HG03439 (cell line): ENCODE results near the gene MSTN.

ENCODE experiments used
- ATAC-seq: cut with Tn5 transposase; IDR thresholded peaks from one replicate; pipeline ENCODE4 v1.9.1; 2021; ENCODE audit warnings: mild to moderate bottlenecking, moderate library complexity; ENCODE audit not compliant: unreplicated experiment

Gene MSTN

GRCh38 chr2:190062601-190063000 lies at the start of gene MSTN:
MSTN (minus strand) TSS chr2:190062729; CDS start chr2:190062596, 133 bp downstream.
- no peak for ATAC-seq

- ATAC-seq = no peak
Observed at GRCh38 chr2:190111166-190111565, 48.6 kb upstream of the MSTN start.

DNA sequence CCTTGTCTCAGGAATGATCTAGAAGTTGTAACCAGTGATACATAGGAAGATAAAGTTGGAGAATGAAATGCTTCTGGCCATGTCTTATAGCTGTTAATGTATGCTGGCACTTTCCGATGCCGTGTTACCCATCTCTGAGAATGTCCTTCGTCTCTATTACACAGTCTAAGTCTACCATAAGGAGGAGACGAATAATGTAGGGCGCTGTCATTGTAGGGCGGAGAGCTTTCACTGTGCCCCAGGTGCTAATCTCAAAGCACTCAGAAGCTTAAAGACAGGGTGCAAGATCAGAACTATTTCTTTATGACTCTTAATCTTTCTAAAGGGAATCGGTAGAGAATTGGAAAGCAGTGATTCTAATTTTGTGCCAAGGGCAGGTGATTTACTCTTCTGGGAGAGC lies 48.2 kb upstream of the MSTN start:
- no peak for ATAC-seq

- no peak for ATAC-seq
Observed at GRCh38 chr2:190110131-190110530, 47.6 kb upstream of the MSTN start.

GRCh38 chr2:190107409-190107808 lies 44.9 kb upstream of the MSTN start:
- ATAC-seq = no peak

GRCh38 chr2:190106783-190107182 lies 44.3 kb upstream of the MSTN start:
- ATAC-seq = no peak

GRCh38 chr2:190105554-190105953 lies 43.0 kb upstream of the MSTN start:
- ATAC-seq = no peak

DNA sequence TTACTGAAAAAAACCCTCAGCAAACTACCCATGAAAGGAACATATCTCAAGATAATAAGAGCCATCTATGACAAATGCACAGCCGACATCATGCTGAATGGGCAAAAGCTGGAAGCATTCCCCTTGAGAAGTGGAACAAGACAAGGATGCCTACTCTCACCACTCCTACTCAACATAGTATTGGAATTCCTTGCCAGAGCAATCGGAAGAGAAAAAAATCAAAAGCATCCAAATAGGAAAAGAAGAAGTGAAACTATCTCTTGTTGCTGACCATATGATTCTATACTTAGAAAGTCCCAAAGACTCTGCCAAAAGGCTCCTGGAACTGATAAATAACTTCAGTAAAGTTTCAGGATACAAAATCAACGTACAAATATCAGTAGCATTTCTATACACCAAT lies 40.6 kb upstream of the MSTN start:
- ATAC-seq = no peak

- no peak for ATAC-seq
Observed at GRCh38 chr2:190099890-190100697, 37.6 kb upstream of the MSTN start.

GRCh38 chr2:190098851-190099250 lies 36.3 kb upstream of the MSTN start:
- ATAC-seq = no peak

GRCh38 chr2:190097115-190097514 lies 34.6 kb upstream of the MSTN start:
- ATAC-seq = no peak

DNA sequence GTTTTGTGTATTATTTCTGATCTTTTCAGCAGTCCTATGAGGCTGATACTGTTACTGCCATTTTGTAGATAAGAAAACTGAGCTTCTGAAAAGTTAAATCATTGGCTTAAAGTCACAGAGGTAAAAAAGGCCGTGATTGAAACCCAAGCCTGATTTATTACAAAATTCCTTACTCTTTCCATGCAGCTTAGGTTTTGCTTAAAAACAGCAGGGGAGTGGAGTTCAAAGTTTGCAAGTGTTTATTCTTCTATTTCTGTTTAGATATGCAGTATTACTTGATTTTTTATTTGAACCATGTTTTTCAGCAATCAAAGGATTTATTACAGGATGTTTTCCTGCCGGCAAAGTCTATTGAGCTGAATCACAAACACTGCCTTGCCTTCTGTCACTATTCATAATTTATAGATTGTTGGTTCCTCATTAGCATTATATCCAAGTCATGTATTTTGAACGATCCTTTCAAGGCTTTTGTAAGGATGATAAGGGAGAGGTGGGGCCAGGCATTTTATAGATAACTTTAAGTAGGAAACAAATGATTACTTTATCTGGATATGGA lies 31.9 kb upstream of the MSTN start:
- no peak for ATAC-seq

- ATAC-seq = no peak
Observed at GRCh38 chr2:190093793-190094192, 31.3 kb upstream of the MSTN start.

GRCh38 chr2:190090148-190090547 lies 27.6 kb upstream of the MSTN start:
- ATAC-seq = no peak

- no peak for ATAC-seq
Observed at GRCh38 chr2:190088917-190089316, 26.4 kb upstream of the MSTN start.

GRCh38 chr2:190084704-190085103 lies 22.2 kb upstream of the MSTN start:
- ATAC-seq = no peak

GRCh38 chr2:190082118-190082517 lies 19.6 kb upstream of the MSTN start:
- ATAC-seq = no peak

- no peak for ATAC-seq
Observed at GRCh38 chr2:190080527-190081049, 18.1 kb upstream of the MSTN start.

GRCh38 chr2:190079160-190079559 lies 16.6 kb upstream of the MSTN start:
- no peak for ATAC-seq

- ATAC-seq = no peak
Observed at GRCh38 chr2:190075623-190076022, 13.1 kb upstream of the MSTN start.

GRCh38 chr2:190069936-190070696 lies 7.6 kb upstream of the MSTN start:
- no peak for ATAC-seq

GRCh38 chr2:190068764-190069163 lies 6.2 kb upstream of the MSTN start:
- no peak for ATAC-seq
